ENCODE results near the gene TUSC7. TPM values are rescaled to one million over a fixed set of nuclear protein-coding genes. Genes with fewer than 3 reads are reported as not detected.

The TUSC7 gene
- total and polyA plus RNA-seq, 10 donors = not detected

- H3K4me3 ChIP-seq = no peak overlapping the region
- no peak overlapping the region for H3K27ac ChIP-seq
- peaks cover 0 to 11% (median 8%) of the 10 kb centered on the region in 8 donors for H3K9me3 ChIP-seq
- 40 to 78% (median 46%) methylated on average over 2 of the region's 2 CpGs for WGBS, 5 donors
- no peaks in the 10 kb centered on the region for H3K27me3 ChIP-seq (replicated peaks in 1 of 7)
- no peaks in the 10 kb centered on the region for H3K4me1 ChIP-seq
- DNase-seq = no peak
- no peak for TF ChIP-seq POLR2A (IDR thresholded peaks at IDR 0.05)
- TF ChIP-seq CTCF (IDR thresholded peaks at IDR 0.05 in 8 of 11, conservative IDR thresholded peaks at IDR 0.05 in 3 of 11) = no peak
- no peak for TF ChIP-seq POLR2AphosphoS5 (IDR thresholded peaks at IDR 0.05)
- no peaks in the 10 kb centered on the region for H3K36me3 ChIP-seq
- intact Hi-C loops (cut with DNase I; ENCODE audit: low total_unique reads) = no loop called here
Observed at GRCh38 chr3:116739678-116740077, 30.1 kb downstream of the TUSC7 start.

GRCh38 chr3:116740293-116740692 is 30.7 kb downstream of the TUSC7 start:
- H3K27ac ChIP-seq = no peak overlapping the region
- 73 to 81% (median 80%) methylated on average over 2 of the region's 2 CpGs for WGBS, 5 donors
- peaks cover 0 to 7% (median 2%) of the 10 kb centered on the region in 8 donors for H3K9me3 ChIP-seq
- no peaks in the 10 kb centered on the region for H3K36me3 ChIP-seq
- H3K4me1 ChIP-seq = no peaks in the 10 kb centered on the region
- intact Hi-C loops (cut with DNase I; ENCODE audit: low total_unique reads) = no loop called here
- no peak for DNase-seq
- H3K27me3 ChIP-seq (replicated peaks in 1 of 7) = no peaks in the 10 kb centered on the region
- TF ChIP-seq POLR2A (IDR thresholded peaks at IDR 0.05) = no peak
- TF ChIP-seq POLR2AphosphoS5 (IDR thresholded peaks at IDR 0.05) = no peak
- TF ChIP-seq CTCF (IDR thresholded peaks at IDR 0.05 in 8 of 11, conservative IDR thresholded peaks at IDR 0.05 in 3 of 11) = no peak
- no peak overlapping the region for H3K4me3 ChIP-seq

DNA sequence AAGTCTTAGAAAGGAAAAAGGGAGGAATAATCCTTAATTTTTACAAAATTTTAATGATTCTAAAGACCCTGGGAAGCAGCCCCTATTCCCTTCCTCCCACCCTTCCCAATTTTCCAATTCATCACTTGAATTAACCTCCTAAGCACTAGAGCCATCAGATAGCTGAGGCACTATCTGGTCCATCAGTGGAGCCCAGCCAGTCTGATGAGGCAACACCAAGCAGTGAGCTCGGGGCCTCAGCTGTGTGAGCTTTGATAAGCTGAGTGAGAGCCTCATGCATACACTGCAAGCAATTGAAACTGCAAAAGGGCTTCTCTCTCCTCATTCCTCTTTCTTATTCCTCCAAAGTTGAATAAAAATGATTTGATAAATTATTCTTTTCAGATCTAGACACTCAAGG is 31.9 kb downstream of the TUSC7 start:
- 32 to 66% (median 47%) methylated on average over 1 of the region's 1 CpG for whole genome bisulfite sequencing, 5 donors
- DNase-seq = no peak
- Histone ChIP-seq H3K36me3 (no peaks in the 10 kb centered on the region), H3K9me3 (no peaks in the 10 kb centered on the region), H3K4me3 (no peak overlapping the region), H3K27me3 (replicated peaks in 1 of 7) (no peaks in the 10 kb centered on the region), H3K27ac (no peak overlapping the region), H3K4me1 (no peaks in the 10 kb centered on the region)
- intact Hi-C loops (cut with DNase I; ENCODE audit: low total_unique reads) = no loop called here
- no peak for TF ChIP-seq CTCF (IDR thresholded peaks at IDR 0.05 in 8 of 11, conservative IDR thresholded peaks at IDR 0.05 in 3 of 11)
- TF ChIP-seq POLR2AphosphoS5 (IDR thresholded peaks at IDR 0.05) = no peak
- TF ChIP-seq POLR2A (IDR thresholded peaks at IDR 0.05) = no peak

- H3K4me1 ChIP-seq = no peaks in the 10 kb centered on the region
- no peak overlapping the region for H3K27ac ChIP-seq
- DNase-seq = no peak
- intact Hi-C loops (cut with DNase I; ENCODE audit: low total_unique reads) = no loop called here
- no peaks in the 10 kb centered on the region for H3K36me3 ChIP-seq
- no peak overlapping the region for H3K4me3 ChIP-seq
- no peaks in the 10 kb centered on the region for H3K27me3 ChIP-seq (replicated peaks in 1 of 7)
- TF ChIP-seq CTCF (IDR thresholded peaks at IDR 0.05 in 8 of 11, conservative IDR thresholded peaks at IDR 0.05 in 3 of 11) (no peak), POLR2AphosphoS5 (IDR thresholded peaks at IDR 0.05) (no peak)
- peaks cover 0 to 2% (median 0%) of the 10 kb centered on the region in 8 donors for H3K9me3 ChIP-seq
Observed at GRCh38 chr3:116743062-116743461, 33.5 kb downstream of the TUSC7 start.
